Esophagus muscularis mucosa (tissue), 3 donors: ENCODE results near the gene MYH11.
A peak's percentile ranks its signal among the peaks of the same experiment; 100 is the strongest.

ENCODE experiments used
- CTCF ChIP-seq, 3 experiments: fragments of 200-600 bp in 2 of 3; fragments of 450-650 bp in 1 of 3; sonication (generic) in 2 of 3; IDR thresholded peaks; one replicate each; pipeline ENCODE4 v1.5.1; 2017 to 2019; ENCODE audit warnings: antibody characterized with exemption in 3 of 3, mild to moderate bottlenecking in 2 of 3, moderate library complexity in 1 of 3
- POLR2A ChIP-seq: fragments of 450-650 bp; IDR thresholded peaks from one replicate; pipeline ENCODE4 v1.6.1; 2017; ENCODE audit warnings: antibody characterized with exemption, moderate library complexity, mild to moderate bottlenecking, low read depth
- POLR2AphosphoS5 ChIP-seq, 2 donors: sonication (generic); formaldehyde crosslinking; IDR thresholded peaks; one replicate each; pipeline ENCODE4 v1.6.1; 2017; ENCODE audit warnings: antibody characterized with exemption in 2 of 2

DNA sequence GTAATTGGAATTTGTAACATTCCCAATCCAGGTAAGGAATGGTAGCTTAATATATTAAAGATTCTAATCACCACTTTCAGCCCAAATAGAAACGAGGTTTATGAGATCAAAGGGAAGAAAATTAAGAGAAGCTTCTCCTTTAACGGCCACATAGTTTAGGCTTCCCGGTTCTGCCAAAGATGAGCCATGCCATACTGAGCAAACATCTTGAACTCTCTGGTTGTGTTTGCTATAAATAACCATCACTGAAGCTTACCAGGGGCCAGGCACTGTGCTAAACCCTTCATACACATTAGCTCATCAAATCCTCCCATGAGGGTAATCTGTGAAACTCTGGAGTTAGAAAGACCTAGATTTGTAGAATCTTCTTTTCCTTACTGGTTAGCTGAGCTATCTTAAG is 2.8 kb downstream of the MYH11 start:
- no peak for TF ChIP-seq CTCF (IDR thresholded peaks at IDR 0.05)
- TF ChIP-seq POLR2A = no peak
- peak in 1 of 2 donors; percentile 70 for TF ChIP-seq POLR2AphosphoS5 (IDR thresholded peaks at IDR 0.05)
